ENCODE data around the gene DCK.

DNA sequence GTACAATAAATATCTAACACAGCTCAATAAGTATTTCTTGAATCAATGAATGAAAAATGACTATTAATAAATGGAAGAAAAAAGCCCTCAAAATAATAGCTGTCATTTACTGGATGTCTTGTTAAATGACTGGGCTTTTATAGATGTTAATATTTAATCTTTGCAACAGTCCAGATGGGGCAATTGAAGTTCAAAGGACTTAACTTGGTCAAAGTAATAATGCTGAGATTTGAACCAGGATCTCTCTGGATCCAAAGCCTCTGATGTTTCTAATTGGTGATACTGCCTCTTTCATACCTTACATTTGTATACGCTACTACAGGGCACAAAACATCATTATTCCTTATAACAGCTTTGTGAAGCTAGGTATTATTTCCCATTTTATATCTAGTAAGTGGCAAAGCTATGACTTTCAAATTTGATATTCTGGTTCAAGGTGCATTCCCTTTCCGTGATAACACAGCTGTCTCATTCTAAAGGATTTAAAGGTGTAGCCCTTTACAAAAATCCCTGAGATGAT lies 72.6 kb downstream of the DCK start:
- TF ChIP-seq, protein P1, sequence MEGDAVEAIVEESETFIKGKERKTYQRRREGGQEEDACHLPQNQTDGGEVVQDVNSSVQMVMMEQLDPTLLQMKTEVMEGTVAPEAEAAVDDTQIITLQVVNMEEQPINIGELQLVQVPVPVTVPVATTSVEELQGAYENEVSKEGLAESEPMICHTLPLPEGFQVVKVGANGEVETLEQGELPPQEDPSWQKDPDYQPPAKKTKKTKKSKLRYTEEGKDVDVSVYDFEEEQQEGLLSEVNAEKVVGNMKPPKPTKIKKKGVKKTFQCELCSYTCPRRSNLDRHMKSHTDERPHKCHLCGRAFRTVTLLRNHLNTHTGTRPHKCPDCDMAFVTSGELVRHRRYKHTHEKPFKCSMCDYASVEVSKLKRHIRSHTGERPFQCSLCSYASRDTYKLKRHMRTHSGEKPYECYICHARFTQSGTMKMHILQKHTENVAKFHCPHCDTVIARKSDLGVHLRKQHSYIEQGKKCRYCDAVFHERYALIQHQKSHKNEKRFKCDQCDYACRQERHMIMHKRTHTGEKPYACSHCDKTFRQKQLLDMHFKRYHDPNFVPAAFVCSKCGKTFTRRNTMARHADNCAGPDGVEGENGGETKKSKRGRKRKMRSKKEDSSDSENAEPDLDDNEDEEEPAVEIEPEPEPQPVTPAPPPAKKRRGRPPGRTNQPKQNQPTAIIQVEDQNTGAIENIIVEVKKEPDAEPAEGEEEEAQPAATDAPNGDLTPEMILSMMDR (IDR thresholded peaks at IDR 0.05 in 8 of 11, conservative IDR thresholded peaks at IDR 0.05 in 3 of 11), result no peak
- no peak for TF ChIP-seq POLR2AphosphoS5 (IDR thresholded peaks at IDR 0.05)
